ENCODE measurements around the gene DOCK1.

DNA sequence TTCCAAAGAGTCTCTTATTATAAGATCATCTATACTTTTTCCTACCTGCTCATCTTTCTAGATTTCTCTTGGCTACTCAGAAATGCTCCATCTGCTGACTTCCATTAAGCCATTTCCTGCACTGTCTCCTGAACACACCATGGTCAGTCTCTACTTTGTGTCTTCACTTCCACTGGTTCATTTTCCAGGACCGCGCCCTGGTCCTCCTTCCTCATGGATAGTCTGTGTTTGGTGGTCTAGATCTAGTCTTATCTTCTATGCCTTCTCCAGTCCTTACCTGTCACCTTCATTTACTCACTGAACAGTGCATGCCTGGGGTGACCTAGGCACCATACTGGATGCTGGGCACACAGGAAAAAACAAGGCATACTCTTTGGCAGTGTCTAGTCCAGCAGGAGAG is 279.4 kb downstream of the DOCK1 start:
- TF ChIP-seq, protein P1, sequence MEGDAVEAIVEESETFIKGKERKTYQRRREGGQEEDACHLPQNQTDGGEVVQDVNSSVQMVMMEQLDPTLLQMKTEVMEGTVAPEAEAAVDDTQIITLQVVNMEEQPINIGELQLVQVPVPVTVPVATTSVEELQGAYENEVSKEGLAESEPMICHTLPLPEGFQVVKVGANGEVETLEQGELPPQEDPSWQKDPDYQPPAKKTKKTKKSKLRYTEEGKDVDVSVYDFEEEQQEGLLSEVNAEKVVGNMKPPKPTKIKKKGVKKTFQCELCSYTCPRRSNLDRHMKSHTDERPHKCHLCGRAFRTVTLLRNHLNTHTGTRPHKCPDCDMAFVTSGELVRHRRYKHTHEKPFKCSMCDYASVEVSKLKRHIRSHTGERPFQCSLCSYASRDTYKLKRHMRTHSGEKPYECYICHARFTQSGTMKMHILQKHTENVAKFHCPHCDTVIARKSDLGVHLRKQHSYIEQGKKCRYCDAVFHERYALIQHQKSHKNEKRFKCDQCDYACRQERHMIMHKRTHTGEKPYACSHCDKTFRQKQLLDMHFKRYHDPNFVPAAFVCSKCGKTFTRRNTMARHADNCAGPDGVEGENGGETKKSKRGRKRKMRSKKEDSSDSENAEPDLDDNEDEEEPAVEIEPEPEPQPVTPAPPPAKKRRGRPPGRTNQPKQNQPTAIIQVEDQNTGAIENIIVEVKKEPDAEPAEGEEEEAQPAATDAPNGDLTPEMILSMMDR (IDR thresholded peaks at IDR 0.05), result no peak
- no peak for TF ChIP-seq ZFX (IDR thresholded peaks at IDR 0.05; ENCODE audit: borderline replicate concordance)

Data from 22Rv1 (cell line).